K562 (cell line): Measurements from ENCODE around the gene KRIT1. TPM values are rescaled to one million over a fixed set of nuclear protein-coding genes. Genes with fewer than 3 reads are reported as not detected.

Source experiments
- BRF1 ChIP-seq: IDR thresholded peaks from 3 replicates; pipeline ENCODE4 v1.6.1; 2011; ENCODE audit warnings: borderline replicate concordance, mild to moderate bottlenecking; ENCODE audit not compliant: insufficient read length; ENCODE audit errors: extremely low read depth
- CEBPB ChIP-seq: fragments of 450-650 bp; IDR thresholded peaks from 2 replicates; pipeline ENCODE4 v1.6.1; 2016; ENCODE audit warnings: missing genetic modification characterization, missing compliant biosample characterization
- GATAD2B ChIP-seq: fragments of 450-650 bp; IDR thresholded peaks from 2 replicates; pipeline ENCODE4 v1.6.1; 2017; ENCODE audit warnings: mild to moderate bottlenecking, borderline replicate concordance
- MAFK ChIP-seq: IDR thresholded peaks from 2 replicates; pipeline ENCODE4 v1.6.1; 2011; ENCODE audit warnings: low read length, improper control_type of control experiment
- PCBP1 ChIP-seq: fragments of 200-400 bp; formaldehyde crosslinking; IDR thresholded peaks from 2 replicates; pipeline ENCODE4 v1.6.1; 2018; ENCODE audit warnings: mild to moderate bottlenecking, low read depth, low read length; ENCODE audit not compliant: poor library complexity, severe bottlenecking
- PRMT5 ChIP-seq: sonication (generic); formaldehyde crosslinking; IDR thresholded peaks from 2 replicates; pipeline ENCODE4 v1.5.0; 2020; ENCODE audit warnings: missing genetic modification reagents
- RBM22 ChIP-seq: fragments of 200-400 bp; formaldehyde crosslinking; IDR thresholded peaks from 2 replicates; pipeline ENCODE4 v1.6.1; 2018; ENCODE audit warnings: low read length, low read depth; ENCODE audit not compliant: poor library complexity, severe bottlenecking
- RNF219 ChIP-seq: fragments of 250-450 bp; sonication (Bioruptor Pico); IDR thresholded peaks from 2 replicates; pipeline ENCODE4 v1.5.0; 2022; ENCODE audit warnings: mild to moderate bottlenecking
- SMAD3 ChIP-seq: fragments of 450-650 bp; formaldehyde crosslinking; conservative IDR thresholded peaks from 2 replicates; pipeline ENCODE4 v1.4.0; 2020; ENCODE audit warnings: mild to moderate bottlenecking
- TAF7 ChIP-seq: fragments of 450-650 bp; IDR thresholded peaks from 2 replicates; pipeline ENCODE4 v1.6.1; 2016; ENCODE audit warnings: missing genetic modification characterization, missing compliant biosample characterization
- TEAD4 ChIP-seq, 2 experiments: sonication (generic) in 1 of 2; formaldehyde crosslinking in 1 of 2; IDR thresholded peaks; 2 replicates each; pipeline versions ENCODE4 v1.6.1 to v1.8.0; 2012 to 2022; ENCODE audit warnings: borderline replicate concordance in 1 of 2, inconsistent platforms in 1 of 2, low read length in 1 of 2, mild to moderate bottlenecking in 1 of 2, missing genetic modification reagents in 1 of 2
- TSHZ1 ChIP-seq: fragments of 250-450 bp; sonication (Bioruptor Pico); IDR thresholded peaks from 2 replicates; pipeline ENCODE4 v1.4.0; 2020; ENCODE audit warnings: mild to moderate bottlenecking, moderate library complexity
- ZNF174 ChIP-seq: fragments of 250-450 bp; sonication (Bioruptor Pico); IDR thresholded peaks from 2 replicates; pipeline ENCODE4 v1.4.0; 2020; ENCODE audit warnings: mild to moderate bottlenecking
- ZNF263 ChIP-seq: sonication (generic); formaldehyde crosslinking; IDR thresholded peaks from 2 replicates; pipeline ENCODE4 v1.8.0; 2022; ENCODE audit warnings: mild to moderate bottlenecking, missing genetic modification reagents, borderline replicate concordance
- ZNF354B ChIP-seq: fragments of 250-450 bp; sonication (Bioruptor Pico); IDR thresholded peaks from 2 replicates; pipeline ENCODE4 v1.4.0; 2020
- ZNF408 ChIP-seq: fragments of 250-450 bp; sonication (Bioruptor Pico); IDR thresholded peaks from 2 replicates; pipeline ENCODE4 v1.4.0; 2020; ENCODE audit warnings: low read depth, mild to moderate bottlenecking, moderate library complexity
- ZNF512 ChIP-seq: IDR thresholded peaks from 2 replicates; pipeline ENCODE4 v1.6.1; 2016; ENCODE audit warnings: missing genetic modification characterization, missing compliant biosample characterization
- polyA plus RNA-seq, 8 experiments: library from polyadenylated mRNA; depleted of rRNA in 4 of 8; stranded (reverse) in 5 of 8; unstranded in 3 of 8; fragments of >200 nt; fragmentation: Nextera tagmentation in 2 of 8; fragmentation: Illumina TruSeq in 1 of 8; extraction: Ambion mirVana in 2 of 8; extraction: Trizol in 1 of 8; gene quantifications; 2 replicates each; pipeline versions ENCODE4 v1.2.1 to v1.2.3, GENCODE V29; 2011 to 2014; ENCODE audit warnings: inconsistent platforms in 1 of 8, missing spikeins in 1 of 8
- total RNA-seq, 7 experiments: library from RNA; depleted of rRNA in 6 of 7; stranded (reverse); fragments of >200 nt in 6 of 7; fragmentation: Illumina TruSeq in 2 of 7; extraction: Trizol in 2 of 7; gene quantifications; 2 replicates each; pipeline versions ENCODE4 v1.2.1 to v1.2.3, GENCODE V29; 2011 to 2021; ENCODE audit warnings: low replicate concordance in 1 of 7

The KRIT1 gene
- total and polyA plus RNA-seq, 9 of the 15 experiments (the other 6 are each of a cell fraction or from before 2014, with no cell fraction given) = 21.5 to 81.4 (median 55.9) TPM

- no peak for TF ChIP-seq TSHZ1
- TF ChIP-seq ZNF263 = no peak
- no peak for TF ChIP-seq ZNF408 (CRISPR knock-in tag)
- TF ChIP-seq BRF1 = no peak
- no peak for TF ChIP-seq ZNF174 (CRISPR knock-in tag)
- no peak for TF ChIP-seq GATAD2B
- no peak for TF ChIP-seq SMAD3 (CRISPR knock-in tag)
- no peak for TF ChIP-seq TAF7 (tag)
- no peak for TF ChIP-seq TEAD4 (IDR thresholded peaks at IDR 0.05; ENCODE audit: low read length)
- no peak for TF ChIP-seq TEAD4 (CRISPR knock-in tag; IDR thresholded peaks at IDR 0.05; ENCODE audit: borderline replicate concordance)
- TF ChIP-seq PRMT5 (CRISPR knock-in tag) = no peak
- no peak for TF ChIP-seq CEBPB (tag)
- no peak for TF ChIP-seq MAFK
- no peak for TF ChIP-seq ZNF512 (tag)
- no peak for TF ChIP-seq ZNF354B (CRISPR knock-in tag)
- no peak for TF ChIP-seq PCBP1
- no peak for TF ChIP-seq RNF219 (CRISPR knock-in tag)
- TF ChIP-seq RBM22 = no peak
- TF ChIP-seq, all 486 proteins: peak for 0
Observed at GRCh38 chr7:92282930-92283329, 37.2 kb upstream of the KRIT1 start (continued).
